Neuronal stem cell (in vitro differentiated cells): Measurements from ENCODE around the gene IL15.

Source experiments
- DNase-seq: peaks from one replicate; pipeline ENCODE4 v3.0.0-alpha.2; 2013; ENCODE audit warnings: low spot score
- H2AFZ ChIP-seq: one replicate; pipeline ENCODE4 v1.6.1; 2013; ENCODE audit warnings: mild to moderate bottlenecking, low read length, inconsistent platforms
- H2AK5ac ChIP-seq: 2 replicates; pipeline ENCODE4 v1.6.1; 2013; ENCODE audit warnings: low read depth, mild to moderate bottlenecking, inconsistent platforms, low read length, moderate library complexity, mixed read lengths
- H2BK120ac ChIP-seq: 2 replicates; pipeline ENCODE4 v1.6.1; 2013; ENCODE audit warnings: low read depth, mild to moderate bottlenecking, inconsistent platforms, low read length, moderate library complexity, mixed read lengths
- H2BK12ac ChIP-seq: one replicate; pipeline ENCODE4 v1.6.1; 2013; ENCODE audit warnings: low read length, inconsistent platforms
- H2BK15ac ChIP-seq: 2 replicates; pipeline ENCODE4 v1.6.1; 2013; ENCODE audit warnings: mild to moderate bottlenecking, low read length, inconsistent platforms, mixed read lengths
- H2BK5ac ChIP-seq: one replicate; pipeline ENCODE4 v1.6.1; 2013; ENCODE audit warnings: inconsistent platforms, mild to moderate bottlenecking, low read length, moderate library complexity
- H3K14ac ChIP-seq: one replicate; pipeline ENCODE4 v1.6.1; 2013; ENCODE audit warnings: low read length, inconsistent platforms
- H3K18ac ChIP-seq: 2 replicates; pipeline ENCODE4 v1.6.1; 2013; ENCODE audit warnings: low read length, inconsistent platforms
- H3K23ac ChIP-seq: 2 replicates; pipeline ENCODE4 v1.6.1; 2013; ENCODE audit warnings: low read depth, mild to moderate bottlenecking, mixed read lengths, low read length, inconsistent platforms; ENCODE audit not compliant: poor library complexity
- H3K27ac ChIP-seq: replicated peaks from 3 replicates; pipeline ENCODE4 v1.5.1; 2013; ENCODE audit warnings: low read length, inconsistent platforms
- H3K27me3 ChIP-seq, 3 experiments: 2 replicates each; pipeline ENCODE4 v1.6.1; 2013; ENCODE audit warnings: low read length in 3 of 3, mild to moderate bottlenecking in 2 of 3, inconsistent platforms in 1 of 3, low read depth in 1 of 3, mixed read lengths in 1 of 3, moderate library complexity in 1 of 3; ENCODE audit not compliant: control insufficient read depth in 3 of 3, insufficient read depth in 3 of 3
- H3K36me3 ChIP-seq, 2 donors: replicated peaks in 1 of 2; 2 replicates each; pipeline ENCODE4 v1.6.1; 2013; ENCODE audit warnings: low read length in 2 of 2; ENCODE audit not compliant: control insufficient read depth in 2 of 2, insufficient read depth in 2 of 2
- H3K4ac ChIP-seq: 2 replicates; pipeline ENCODE4 v1.6.1; 2013; ENCODE audit warnings: inconsistent platforms, mild to moderate bottlenecking, low read length, moderate library complexity
- H3K4me1 ChIP-seq, 2 donors: 1 replicate in 1 of 2; 2 replicates in 1 of 2; pipeline ENCODE4 v1.6.1; 2013; ENCODE audit warnings: low read length in 2 of 2, low read depth in 1 of 2; ENCODE audit not compliant: control insufficient read depth in 2 of 2, insufficient read depth in 1 of 2
- H3K4me2 ChIP-seq: one replicate; pipeline ENCODE4 v1.6.1; 2013; ENCODE audit warnings: mild to moderate bottlenecking, low read length, inconsistent platforms; ENCODE audit not compliant: insufficient read depth, poor library complexity, severe bottlenecking
- H3K4me3 ChIP-seq, 2 donors: 2 replicates each; pipeline ENCODE4 v1.5.1; 2013; ENCODE audit warnings: low read length in 2 of 2, mild to moderate bottlenecking in 2 of 2, inconsistent platforms in 1 of 2, moderate library complexity in 1 of 2
- H3K79me1 ChIP-seq: one replicate; pipeline ENCODE4 v1.6.1; 2013; ENCODE audit warnings: low read depth, mild to moderate bottlenecking, inconsistent platforms, low read length, moderate library complexity
- H3K9ac ChIP-seq: one replicate; pipeline ENCODE4 v1.6.1; 2013; ENCODE audit warnings: mild to moderate bottlenecking, low read depth, low read length, inconsistent platforms; ENCODE audit not compliant: poor library complexity
- H3K9me3 ChIP-seq, 2 donors: replicated peaks in 1 of 2; 2 replicates each; pipeline versions ENCODE3 to v1.6.1; 2013; ENCODE audit warnings: low read length in 2 of 2, mild to moderate bottlenecking in 2 of 2, inconsistent platforms in 1 of 2, low read depth in 1 of 2, mixed read lengths in 1 of 2, moderate library complexity in 1 of 2; ENCODE audit not compliant: control insufficient read depth in 2 of 2, insufficient read depth in 1 of 2
- H4K8ac ChIP-seq: one replicate; pipeline ENCODE4 v1.6.1; 2013; ENCODE audit warnings: low read depth, mild to moderate bottlenecking, inconsistent platforms, low read length, moderate library complexity
- H4K91ac ChIP-seq: one replicate; pipeline ENCODE4 v1.6.1; 2013; ENCODE audit warnings: low read length, low read depth, mild to moderate bottlenecking, inconsistent platforms; ENCODE audit not compliant: poor library complexity
- WGBS, 2 donors: extraction: QIAGEN DNeasy Blood & Tissue Kit; methylation state at CpG; one replicate each; pipeline ENCODE4 v1.1.7; 2013; ENCODE audit warnings: missing lambda C conversion rate in 2 of 2, mixed read lengths in 1 of 2; ENCODE audit not compliant: insufficient read length in 2 of 2, insufficient replicate concordance in 1 of 2; ENCODE audit errors: extremely low coverage in 2 of 2; 5-methylcytosine and 5-hydroxymethylcytosine counted together

The IL15 gene

GRCh38 chr4:141711211-141711610, 74.8 kb downstream of the IL15 start:
- Histone ChIP-seq H4K91ac (no peak overlapping the region), H3K4me1 (no peaks in the 10 kb centered on the region), H3K27me3 (peaks cover 0 to 2% (median 0%) of the 10 kb centered on the region in 3 experiments), H2BK5ac (no peak overlapping the region), H3K4me3 (no peak overlapping the region), H3K4me2 (no peak overlapping the region), H3K23ac (no peak overlapping the region), H3K9ac (no peak overlapping the region), H3K27ac (no peak overlapping the region), H3K79me1 (no peaks in the 10 kb centered on the region), H2BK15ac (no peak overlapping the region), H2BK120ac (no peak overlapping the region), H4K8ac (no peak overlapping the region), H3K9me3 (peaks cover 0 to 5% of the 10 kb centered on the region in 2 donors), H3K14ac (no peak overlapping the region), H3K4ac (no peak overlapping the region), H2AK5ac (no peak overlapping the region), H3K18ac (no peak overlapping the region), H3K36me3 (no peaks in the 10 kb centered on the region), H2AFZ (no peak overlapping the region), H2BK12ac (no peak overlapping the region)
- no peak for DNase-seq
- WGBS, 2 donors: no CpG with 5 or more reads among the region's 1 CpG

GRCh38 chr4:141713185-141713584, 76.8 kb downstream of the IL15 start:
- no peak overlapping the region for H3K9ac ChIP-seq
- no peak overlapping the region for H3K14ac ChIP-seq
- no peak overlapping the region for H3K4ac ChIP-seq
- H3K27ac ChIP-seq: no peak overlapping the region
- WGBS, 2 donors: no CpG with 5 or more reads among the region's 4 CpGs
- H3K9me3 ChIP-seq: no peaks in the 10 kb centered on the region
- no peak overlapping the region for H3K18ac ChIP-seq
- H3K4me2 ChIP-seq: no peak overlapping the region
- H3K79me1 ChIP-seq: no peaks in the 10 kb centered on the region
- no peak overlapping the region for H4K8ac ChIP-seq
- H4K91ac ChIP-seq: no peak overlapping the region
- H2BK15ac ChIP-seq: no peak overlapping the region
- H3K27me3 ChIP-seq: no peaks in the 10 kb centered on the region
- no peak overlapping the region for H2BK120ac ChIP-seq
- no peak overlapping the region for H2AFZ ChIP-seq
- no peak overlapping the region for H2BK5ac ChIP-seq
- no peak overlapping the region for H3K4me3 ChIP-seq
- no peaks in the 10 kb centered on the region for H3K4me1 ChIP-seq
- no peak overlapping the region for H3K23ac ChIP-seq
- DNase-seq: no peak
- H3K36me3 ChIP-seq: no peaks in the 10 kb centered on the region
- no peak overlapping the region for H2AK5ac ChIP-seq
- H2BK12ac ChIP-seq: no peak overlapping the region

DNA sequence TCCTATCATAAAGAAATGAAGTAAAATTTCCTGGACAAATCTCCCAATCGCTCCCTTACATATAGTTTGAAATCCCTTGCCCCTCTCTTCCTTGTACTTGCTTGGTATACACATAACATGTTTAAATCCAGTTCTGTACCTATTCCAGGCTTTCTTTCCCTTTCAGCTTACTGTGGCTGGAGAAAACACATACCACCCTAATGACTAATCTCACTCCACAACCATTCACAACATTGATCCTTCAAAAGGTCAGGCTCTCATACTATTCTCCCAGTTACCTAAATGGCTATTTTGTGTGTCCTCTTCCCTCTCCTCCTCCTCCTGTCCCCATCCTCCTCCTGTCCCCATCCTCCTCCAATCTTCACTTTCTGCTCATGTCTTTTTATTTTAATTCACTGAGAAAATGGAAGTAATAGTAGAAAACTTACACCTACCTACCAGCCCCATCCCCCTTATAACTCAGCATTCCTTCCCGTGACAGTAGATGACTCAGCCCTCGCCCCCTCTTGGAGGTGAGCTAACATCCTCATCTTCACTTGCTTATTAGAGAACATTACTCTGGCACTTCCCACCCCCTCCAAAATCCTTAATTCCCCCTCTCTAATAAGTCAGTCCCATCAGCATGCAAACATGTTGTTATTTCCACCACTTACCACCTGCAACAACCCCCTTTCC, 77.5 kb downstream of the IL15 start:
- Histone ChIP-seq H2AFZ (no peak overlapping the region), H3K4ac (no peak overlapping the region), H4K8ac (no peak overlapping the region), H3K9ac (no peak overlapping the region), H3K18ac (no peak overlapping the region), H2BK120ac (no peak overlapping the region), H2BK12ac (no peak overlapping the region), H2BK15ac (no peak overlapping the region), H3K9me3 (no peaks in the 10 kb centered on the region), H3K4me1 (no peaks in the 10 kb centered on the region), H3K79me1 (no peaks in the 10 kb centered on the region), H3K4me2 (no peak overlapping the region), H3K4me3 (no peak overlapping the region), H3K14ac (no peak overlapping the region), H4K91ac (no peak overlapping the region), H3K36me3 (no peaks in the 10 kb centered on the region), H3K27ac (no peak overlapping the region), H3K27me3 (no peaks in the 10 kb centered on the region), H3K23ac (no peak overlapping the region), H2AK5ac (no peak overlapping the region), H2BK5ac (no peak overlapping the region)
- DNase-seq: no peak
- no CpG with 5 or more reads among the region's 3 CpGs for WGBS, 2 donors

GRCh38 chr4:141719585-141719984, 83.2 kb downstream of the IL15 start:
- DNase-seq: no peak

More at GRCh38 chr4:141719585-141719984, 83.2 kb downstream of the IL15 start:
- H3K18ac ChIP-seq: no peak overlapping the region
- no peaks in the 10 kb centered on the region for H3K36me3 ChIP-seq
- H3K79me1 ChIP-seq: no peaks in the 10 kb centered on the region
- no peak overlapping the region for H3K4me3 ChIP-seq
- no peaks in the 10 kb centered on the region for H3K4me1 ChIP-seq
- no peak overlapping the region for H3K4me2 ChIP-seq
- no peak overlapping the region for H3K14ac ChIP-seq
- no peak overlapping the region for H3K9ac ChIP-seq
- H2BK5ac ChIP-seq: no peak overlapping the region
- no peak overlapping the region for H3K4ac ChIP-seq
- H2AK5ac ChIP-seq: no peak overlapping the region
- H3K9me3 ChIP-seq: no peaks in the 10 kb centered on the region
- no peaks in the 10 kb centered on the region for H3K27me3 ChIP-seq
- no peak overlapping the region for H3K23ac ChIP-seq
- no peak overlapping the region for H2BK120ac ChIP-seq
- no peak overlapping the region for H3K27ac ChIP-seq
- H4K91ac ChIP-seq: no peak overlapping the region
- H2AFZ ChIP-seq: no peak overlapping the region
- H4K8ac ChIP-seq: no peak overlapping the region
- no peak overlapping the region for H2BK15ac ChIP-seq
- WGBS, 2 donors: no CpG with 5 or more reads among the region's 1 CpG
- no peak overlapping the region for H2BK12ac ChIP-seq
